Activated CD4-positive, alpha-beta T cell treated with anti-CD3 and anti-CD28 coated beads, Interleukin-2, amount 50 U/mL, for 1 hour (primary cell): ENCODE data around the gene CNNM4.

Experiments
- DNase-seq: peaks from one replicate; pipeline ENCODE4 v3.0.0-alpha.2; 2020

The CNNM4 gene

DNA sequence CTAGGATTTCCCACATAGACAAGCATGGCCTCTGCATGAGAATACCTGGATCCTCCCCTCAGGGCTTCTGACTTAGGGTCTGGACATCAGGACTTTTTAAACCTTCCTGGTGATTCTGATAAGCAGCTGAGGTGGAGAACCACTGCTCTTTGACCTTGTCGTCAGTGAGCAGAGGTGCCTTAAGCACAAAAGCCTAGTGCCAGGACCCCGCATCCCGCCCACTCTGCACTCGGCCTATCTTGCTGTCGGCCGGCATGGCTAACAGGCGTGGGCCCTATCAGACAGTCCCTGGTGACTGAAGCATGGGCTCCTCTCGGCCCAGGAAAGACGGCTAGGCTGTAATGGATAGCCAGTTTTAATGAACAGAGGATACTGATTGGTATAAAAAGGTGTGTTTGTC lies 76.9 kb downstream of the CNNM4 start:
- DNase-seq = no peak

DNA sequence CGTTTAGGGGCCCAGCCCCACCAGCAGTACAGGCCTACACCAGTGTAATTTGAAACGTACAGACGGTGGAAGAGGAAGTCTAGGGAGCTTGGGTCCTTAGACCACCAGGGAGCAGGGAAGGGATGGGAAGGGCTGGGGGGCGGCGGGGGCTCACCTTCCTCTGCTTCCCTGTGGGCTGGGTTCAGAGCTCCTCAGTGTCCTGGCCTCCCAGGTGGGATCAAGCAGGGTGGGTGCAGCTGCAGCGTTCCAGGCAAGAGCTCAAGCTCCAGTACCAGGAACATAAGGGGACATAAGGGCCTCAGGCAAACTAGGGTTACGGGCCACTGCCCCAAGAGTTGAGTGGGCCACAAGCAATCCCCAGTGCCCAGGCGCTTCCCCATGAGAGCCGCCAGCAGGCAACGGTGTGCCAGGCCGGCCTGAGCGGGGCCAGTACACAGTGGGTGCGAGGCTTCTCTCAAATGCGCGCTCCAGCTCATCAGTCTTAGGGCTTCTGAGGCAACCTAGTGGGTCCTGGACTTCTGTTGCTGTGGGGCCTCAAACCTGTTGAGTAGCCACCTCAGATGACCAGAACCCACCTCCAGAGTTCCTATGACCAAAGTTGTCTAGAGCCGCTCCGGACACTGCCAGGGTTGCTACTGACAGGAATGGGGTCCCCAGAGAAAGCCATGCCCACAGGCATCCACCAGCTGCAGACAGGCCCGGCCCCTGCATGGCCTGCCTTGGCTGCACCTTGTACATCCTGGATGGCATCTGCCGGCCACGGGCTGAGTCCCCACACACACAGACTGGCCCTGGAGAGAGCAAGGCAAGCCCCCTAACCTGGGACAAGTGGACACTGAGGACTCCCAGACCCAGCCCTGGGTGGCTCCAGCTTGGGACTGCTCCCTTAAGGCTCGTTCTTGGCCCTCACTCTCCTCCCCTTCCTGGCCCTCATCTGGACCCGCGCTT lies 77.9 kb downstream of the CNNM4 start:
- no peak for DNase-seq

DNA sequence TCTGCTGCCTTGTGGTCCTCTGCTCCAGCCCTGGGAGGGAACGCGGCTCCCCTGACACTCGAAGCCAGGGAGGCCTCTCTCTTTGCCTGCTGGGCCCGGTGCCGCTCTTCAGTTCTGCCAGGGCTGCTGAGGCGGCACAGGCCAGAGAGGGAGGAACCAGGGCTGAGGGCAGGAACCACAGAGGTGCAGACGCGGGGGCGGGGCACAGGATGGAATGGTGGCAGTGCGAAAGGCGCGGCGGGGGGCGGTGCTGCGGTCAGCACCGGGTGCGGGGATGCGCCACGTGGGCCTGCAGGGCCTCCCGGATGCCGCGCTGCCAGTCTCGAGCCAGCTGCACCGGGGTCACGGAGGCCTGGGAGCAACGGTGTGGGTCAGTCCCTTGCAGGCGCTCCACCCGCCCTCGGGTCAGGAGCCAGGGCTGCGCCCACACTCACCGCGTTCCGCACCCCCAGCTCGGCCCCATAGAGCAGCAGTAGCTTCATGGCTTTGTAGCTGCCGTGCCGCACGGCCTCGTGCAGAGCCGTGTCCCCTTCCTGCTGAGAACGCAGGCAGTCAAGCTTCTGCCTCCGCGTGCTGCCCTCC lies 78.7 kb downstream of the CNNM4 start:
- DNase-seq = peak; percentile 78

DNA sequence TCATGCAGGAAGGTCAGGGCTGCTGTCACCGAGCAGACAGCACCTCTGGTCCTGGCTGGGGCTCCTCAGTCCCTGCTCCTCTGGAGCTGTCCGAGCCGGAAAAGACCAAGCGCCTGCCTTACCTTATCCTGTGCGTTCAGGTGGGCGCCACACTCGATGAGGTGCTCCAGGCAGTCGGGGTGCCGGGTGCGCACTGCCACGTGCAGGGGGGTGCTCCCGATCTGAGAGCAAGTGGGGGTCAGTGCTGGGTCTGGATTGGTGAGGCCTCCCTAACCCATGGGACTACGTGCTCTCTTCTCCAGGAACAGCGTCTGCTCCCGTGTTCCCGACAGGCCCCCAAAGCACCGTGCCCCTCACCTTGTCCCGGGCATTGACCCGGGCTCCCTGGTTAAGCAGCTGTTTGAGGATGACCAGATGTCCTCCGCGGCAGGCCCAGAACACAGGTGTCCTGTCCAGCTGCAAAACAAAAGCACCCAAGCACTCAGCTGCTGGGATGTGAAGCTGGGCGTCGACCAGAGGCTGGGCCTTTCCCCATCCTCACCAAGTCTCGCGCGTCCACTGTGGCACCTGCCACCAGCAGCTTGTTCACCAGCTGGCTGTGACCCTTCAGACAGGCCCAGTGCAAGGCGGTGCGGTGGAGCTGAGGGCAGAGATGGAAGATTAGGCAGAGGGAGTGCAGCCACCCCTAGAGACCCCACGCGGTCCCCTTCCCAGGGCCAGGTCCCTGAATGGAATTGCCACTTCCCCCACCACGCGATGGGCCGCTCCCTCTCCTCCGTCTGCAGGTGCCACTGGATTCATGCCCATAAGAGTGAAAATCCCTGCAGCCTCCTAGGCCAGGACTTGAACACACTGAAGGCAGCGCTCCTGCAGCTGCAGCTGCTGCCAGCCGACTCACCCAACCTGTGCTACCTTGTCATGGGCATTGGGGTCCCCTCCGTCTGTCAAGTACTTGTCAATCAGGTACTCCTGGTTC lies 79.5 kb downstream of the CNNM4 start:
- no peak for DNase-seq

DNA sequence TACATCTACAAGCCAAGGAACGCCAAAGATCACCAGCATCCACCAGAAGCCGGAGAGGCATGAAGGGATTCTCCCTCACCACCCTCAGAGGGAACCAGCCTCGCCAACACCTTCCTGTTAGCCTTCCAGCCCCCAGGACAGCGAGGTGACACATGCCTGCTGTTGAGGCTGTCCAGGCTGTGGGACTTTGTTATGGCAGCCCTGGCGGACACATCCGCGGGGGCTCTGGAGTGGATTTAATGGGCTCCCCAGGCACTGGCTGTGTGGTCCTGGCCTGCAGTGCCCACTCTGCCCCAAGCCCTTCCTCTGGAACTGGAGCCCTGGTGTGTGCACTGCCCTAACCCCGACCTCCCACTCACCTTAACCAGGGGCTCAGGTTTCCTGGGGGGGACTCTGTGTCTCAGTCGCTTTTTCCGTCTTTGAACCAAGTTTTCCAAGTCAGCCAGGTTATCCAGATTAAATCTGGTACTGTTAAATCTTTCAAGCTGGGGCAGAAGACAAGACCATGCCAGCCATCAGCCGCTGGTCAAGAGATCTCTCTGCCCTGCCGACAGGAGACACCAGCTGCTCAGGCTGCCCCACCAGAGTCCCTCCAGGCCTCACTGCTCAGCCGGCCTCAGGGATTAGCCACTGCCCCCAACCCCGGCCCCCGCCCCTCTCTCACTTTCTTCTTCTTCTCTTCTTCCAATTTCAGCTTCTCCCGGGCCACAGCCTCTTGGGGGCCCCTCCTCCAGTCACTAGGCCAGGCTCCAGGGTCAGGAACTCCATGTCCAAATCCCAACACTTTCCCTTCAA lies 81.2 kb downstream of the CNNM4 start:
- no peak for DNase-seq

DNA sequence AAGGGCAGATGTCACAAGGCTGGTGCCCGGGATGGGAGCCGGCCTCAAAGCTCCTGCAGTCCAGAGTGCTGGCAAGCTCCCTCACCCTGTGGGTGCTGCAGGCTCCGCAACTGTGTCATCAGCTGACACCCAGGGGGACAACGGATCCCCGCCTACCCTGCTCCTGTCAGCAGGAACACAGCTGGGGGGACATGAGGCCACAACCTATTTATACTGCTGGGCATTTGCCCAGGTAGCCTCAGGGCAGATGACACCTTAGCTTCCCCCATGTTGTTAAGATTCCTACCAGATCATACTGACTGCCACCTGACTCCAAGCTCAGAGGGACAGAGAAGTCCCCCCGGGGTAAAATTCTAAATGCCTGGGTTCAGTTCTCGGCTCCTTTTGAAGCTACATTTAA lies 81.9 kb downstream of the CNNM4 start:
- DNase-seq = no peak

DNA sequence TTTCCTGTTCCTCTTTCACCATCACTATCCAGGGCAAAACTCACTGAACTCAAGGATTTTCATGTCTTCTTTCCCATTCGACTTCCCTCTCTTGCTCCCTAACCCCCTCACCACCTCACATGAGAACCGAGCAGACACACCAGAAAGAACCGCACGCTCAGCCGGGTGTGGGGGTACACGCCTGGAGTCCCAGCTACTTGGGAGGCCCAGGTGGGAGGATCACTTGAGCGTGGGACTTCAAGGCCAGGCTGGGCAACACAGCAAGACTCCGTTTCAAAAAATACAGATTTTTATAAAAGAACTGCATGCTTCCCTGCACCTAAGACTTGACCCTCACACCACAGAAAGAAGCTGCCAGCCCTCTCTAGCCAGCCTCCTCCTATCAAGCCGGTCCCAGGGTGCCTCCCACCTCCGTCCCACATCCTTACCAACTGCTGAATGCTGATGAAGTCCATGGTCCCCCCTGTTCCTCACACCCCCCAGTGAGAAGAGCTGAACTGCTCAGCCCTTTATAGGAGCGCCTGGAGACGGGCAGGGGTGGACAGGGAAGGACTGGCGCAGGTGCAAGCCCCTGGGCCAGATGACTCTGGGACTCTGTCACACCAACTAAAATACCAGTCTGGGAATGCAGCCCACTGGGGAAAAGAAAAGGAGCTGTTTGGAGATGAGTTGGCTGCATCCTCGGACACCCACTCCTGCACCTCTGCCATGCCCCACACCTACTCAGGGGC lies 83.0 kb downstream of the CNNM4 start, which contains the start of gene ANKRD23:
Gene ANKRD23 (minus strand): TSS at position 484 of the 731 bp plus-strand sequence. CDS start 29 bp downstream, at position 455.
- no peak for DNase-seq

DNA sequence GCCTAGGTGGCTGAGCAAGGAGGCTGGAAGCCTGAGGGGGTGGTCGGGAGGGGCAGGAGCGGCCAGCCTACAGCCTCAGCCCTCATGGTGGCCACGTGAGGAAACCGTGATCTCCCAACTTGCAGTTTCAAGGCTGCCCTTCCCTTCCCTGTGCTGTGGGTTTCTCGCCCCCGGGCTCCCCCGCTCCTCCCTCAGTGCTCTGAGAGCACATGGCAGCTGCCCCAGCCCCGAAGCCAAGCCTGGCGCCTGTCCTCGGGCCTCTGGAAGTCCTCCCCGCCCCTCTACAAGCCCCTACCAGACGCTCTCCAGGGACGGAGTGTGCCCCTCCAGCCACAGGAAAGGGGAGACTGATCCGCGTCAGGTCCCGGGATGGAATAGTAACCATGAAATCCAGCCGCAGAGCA lies 83.7 kb downstream of the CNNM4 start:
- DNase-seq = no peak

DNA sequence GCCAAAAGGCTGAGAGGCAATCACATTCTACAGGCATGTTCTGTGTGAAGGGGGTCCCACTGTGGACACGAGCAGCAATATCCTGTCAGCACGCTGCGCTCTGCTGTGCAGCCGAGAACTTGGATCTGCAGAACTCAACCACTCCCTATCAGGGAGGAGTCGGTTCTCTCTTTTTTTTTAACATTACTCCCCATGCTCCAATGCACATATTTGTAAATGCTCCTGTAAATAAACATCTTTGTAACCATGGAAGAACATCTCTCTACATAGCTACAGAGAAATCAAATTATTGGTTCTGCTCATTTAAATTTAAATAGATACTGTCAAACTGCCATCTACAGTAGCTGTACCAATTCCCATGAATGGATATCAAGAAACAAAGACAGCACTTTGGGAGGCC lies 86.1 kb downstream of the CNNM4 start:
- DNase-seq = no peak

DNA sequence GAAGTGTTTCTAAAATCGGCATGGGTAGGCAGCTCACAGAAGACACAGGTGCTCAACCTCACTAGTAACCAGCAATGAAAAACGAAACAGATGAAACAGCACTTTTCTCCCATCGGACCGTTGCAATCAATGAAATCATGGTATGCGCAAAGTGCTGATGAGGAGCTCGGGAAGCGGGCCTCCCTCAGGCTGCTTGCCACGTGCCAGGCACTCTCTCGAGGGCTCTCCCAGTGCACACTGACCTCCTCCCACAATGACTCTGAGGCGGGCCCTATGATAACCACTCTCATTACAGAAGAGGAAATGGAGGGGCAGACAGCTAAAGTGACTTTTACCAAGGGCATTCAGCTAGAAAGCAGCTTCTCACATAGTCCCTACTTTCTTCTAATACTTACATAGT lies 86.9 kb downstream of the CNNM4 start:
- DNase-seq = no peak

DNA sequence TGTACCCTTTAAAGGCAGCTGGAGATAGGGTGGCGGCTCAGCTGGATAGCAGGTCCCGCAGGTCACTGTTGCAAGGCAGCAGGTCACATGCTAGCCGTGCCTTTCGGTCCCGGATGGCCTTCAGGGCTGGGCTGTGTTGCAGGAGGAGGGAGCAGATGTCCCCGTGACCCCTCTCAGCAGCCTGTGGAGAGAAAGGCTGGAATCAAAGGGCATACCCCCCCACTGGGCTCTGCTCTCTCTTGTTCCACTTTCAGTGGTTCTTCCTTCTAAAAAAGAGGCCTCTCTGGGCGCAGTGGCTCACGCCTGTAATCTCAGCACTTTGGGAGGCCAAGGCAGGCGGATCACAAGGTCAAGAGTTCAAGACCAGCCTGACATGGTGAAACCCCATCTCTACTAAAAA lies 87.6 kb downstream of the CNNM4 start:
- no peak for DNase-seq

DNA sequence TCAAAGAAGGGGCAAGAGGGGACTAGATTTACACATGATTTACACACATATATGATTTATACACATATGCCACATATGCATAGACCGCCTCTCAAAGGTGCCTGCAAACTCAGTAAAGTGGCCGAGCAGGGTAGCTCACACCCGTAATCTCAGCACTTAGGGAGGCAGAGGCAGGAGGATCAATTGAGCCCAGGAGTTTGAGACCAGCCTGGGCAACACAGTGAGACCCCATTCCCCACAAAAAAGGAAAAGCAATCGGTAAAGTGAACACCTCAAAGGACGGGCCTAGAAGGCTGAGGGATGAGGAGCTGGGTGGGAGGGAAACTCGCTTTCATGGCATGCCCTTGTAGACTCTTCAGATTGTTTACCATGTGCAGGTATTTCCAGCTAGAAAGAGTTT lies 92.0 kb downstream of the CNNM4 start:
- no peak for DNase-seq

DNA sequence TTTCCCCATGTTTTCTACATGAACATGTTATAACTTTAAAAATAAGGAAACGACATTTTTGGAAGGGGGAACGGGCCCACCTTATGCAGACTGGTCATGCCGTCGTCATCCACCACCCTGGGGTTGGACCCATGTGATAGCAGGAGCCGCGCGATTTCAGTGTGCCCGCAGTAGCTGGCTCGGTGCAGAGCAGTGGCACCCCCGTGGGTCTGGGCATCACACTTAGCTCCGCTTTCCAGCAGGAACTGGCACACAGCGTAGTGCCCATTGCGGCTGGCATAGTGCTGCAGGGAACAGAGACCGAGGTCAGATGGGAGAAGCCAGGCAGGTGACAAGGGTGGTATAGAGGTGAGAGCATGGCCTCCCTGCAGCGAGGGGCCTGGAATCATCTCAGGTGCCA lies 92.6 kb downstream of the CNNM4 start:
- DNase-seq = no peak

DNA sequence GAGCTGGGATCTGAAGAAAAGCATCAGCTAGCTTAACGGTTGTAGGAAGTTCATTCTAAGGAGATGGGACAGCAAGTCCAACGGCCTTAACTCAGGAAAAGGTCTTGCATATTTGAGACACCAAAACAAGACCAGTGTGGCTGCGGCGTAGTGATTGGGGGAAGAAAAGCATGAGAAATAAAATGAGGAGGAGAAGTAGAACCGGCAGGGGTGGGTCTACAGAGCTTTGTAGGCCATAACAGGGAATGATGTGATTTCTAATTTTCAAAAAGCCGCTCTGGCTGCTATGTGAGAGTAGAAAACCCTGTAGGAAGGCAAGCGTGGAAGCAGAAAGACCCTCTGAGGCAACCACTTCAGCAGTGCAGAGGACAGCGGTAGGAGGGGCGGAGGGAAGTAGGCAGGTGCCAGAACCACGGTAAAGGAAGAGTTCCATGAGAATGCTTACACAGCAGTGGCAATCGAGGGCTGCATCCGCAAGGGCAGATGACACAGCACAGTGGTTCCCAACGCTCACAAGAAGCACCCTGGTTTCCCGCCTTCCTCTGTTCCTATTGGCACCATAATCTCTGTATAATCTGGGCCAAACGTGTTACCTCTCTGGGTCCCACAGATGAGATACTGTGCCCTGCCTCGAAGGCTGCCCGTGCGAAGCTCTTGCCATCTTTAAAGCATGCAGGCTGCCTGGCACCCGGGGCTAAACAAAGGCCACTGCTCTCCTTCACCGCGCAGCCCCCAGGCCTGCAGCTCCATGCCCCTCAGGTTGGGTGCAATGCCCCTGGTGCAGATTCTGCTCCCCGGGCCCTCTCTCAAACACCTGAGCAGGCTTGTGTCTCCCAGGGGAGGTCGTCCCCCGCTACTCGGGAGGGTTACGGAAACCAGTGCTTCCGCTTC lies 96.3 kb downstream of the CNNM4 start:
- DNase-seq = no peak

DNA sequence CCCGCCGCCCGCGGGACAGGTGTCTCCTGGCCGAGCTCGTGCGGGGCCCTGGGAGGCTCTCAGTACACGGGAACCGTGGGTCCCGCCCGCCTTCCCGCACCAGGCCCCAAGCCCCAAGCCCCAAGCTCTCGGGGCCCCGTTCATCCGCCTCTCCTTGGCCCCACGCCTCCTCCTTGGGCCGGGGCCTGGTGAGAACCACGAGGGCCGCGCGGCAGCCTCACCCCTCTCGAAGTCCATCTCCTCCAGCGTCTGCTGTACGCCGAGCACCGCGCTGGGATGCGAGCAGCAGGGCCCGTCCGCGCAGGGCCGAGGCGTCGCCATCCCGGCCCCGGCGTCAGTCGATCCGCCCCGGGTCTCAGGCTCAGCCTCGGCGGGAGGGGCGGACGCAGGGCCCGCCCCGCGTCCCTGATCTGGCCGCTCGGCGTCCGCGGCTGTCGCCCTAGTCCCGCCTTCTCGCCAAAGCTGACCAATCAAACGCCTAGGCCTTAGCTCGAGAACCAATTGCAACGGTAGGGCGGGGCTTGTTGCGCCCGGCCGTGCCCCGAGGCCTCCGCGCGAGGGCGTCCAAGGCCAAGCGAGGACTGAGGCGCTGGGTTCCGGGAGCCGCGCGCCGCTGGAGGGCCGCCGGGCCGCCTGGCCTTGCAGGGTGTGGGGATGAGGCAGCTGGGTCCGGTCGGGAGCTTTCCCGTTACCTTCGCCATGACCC lies 97.1 kb downstream of the CNNM4 start, which contains the start of gene ANKRD39:
Gene ANKRD39 (minus strand): TSS at position 350 of the 706 bp plus-strand sequence. CDS start 29 bp downstream, at position 321.
- peak; percentile 97 for DNase-seq

DNA sequence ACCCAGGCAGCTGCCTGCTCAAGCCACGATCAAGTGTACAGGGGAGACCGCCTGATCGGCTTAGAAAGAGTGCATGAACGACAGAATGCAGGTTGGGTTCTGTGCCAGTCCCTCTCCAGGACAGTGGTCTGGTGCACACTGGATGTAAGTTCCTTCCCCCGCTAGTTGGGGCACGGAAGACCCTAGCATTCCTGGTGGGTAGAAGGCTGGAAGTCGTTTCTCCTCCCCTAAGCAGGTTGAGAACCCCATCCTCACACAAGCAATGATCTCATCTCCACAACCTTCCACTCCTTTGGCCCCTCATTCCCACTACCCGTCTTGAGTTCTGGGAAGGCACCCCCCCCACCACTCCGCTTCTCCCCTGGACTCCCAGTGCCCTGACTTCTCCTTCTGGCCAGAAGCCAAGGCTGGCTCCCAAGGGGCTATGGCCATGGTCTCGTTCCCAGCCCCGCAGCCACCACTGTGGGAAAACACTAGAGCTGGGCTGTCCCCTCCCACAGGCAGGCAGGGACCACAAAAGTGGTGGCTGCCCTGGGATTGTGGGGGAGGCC lies 98.5 kb downstream of the CNNM4 start:
- no peak for DNase-seq

DNA sequence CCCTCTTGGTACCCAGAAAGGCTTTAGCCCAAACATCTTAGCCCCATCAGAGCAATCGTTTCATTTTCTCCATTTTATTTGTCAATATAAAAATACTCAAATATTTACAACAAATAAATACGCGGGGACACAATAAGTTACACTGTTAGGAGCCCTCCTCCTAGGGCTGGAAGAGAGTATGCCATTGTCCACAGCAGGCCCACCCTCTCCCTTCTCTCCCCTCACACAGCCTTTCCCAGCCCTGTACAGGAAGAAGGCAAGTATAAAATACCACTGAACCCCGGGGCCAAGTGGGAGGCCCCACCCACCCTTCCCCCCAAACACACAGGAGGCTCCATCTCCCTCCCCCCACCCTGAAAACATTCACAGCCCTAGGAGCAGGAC lies 99.0 kb downstream of the CNNM4 start:
- DNase-seq = no peak

DNA sequence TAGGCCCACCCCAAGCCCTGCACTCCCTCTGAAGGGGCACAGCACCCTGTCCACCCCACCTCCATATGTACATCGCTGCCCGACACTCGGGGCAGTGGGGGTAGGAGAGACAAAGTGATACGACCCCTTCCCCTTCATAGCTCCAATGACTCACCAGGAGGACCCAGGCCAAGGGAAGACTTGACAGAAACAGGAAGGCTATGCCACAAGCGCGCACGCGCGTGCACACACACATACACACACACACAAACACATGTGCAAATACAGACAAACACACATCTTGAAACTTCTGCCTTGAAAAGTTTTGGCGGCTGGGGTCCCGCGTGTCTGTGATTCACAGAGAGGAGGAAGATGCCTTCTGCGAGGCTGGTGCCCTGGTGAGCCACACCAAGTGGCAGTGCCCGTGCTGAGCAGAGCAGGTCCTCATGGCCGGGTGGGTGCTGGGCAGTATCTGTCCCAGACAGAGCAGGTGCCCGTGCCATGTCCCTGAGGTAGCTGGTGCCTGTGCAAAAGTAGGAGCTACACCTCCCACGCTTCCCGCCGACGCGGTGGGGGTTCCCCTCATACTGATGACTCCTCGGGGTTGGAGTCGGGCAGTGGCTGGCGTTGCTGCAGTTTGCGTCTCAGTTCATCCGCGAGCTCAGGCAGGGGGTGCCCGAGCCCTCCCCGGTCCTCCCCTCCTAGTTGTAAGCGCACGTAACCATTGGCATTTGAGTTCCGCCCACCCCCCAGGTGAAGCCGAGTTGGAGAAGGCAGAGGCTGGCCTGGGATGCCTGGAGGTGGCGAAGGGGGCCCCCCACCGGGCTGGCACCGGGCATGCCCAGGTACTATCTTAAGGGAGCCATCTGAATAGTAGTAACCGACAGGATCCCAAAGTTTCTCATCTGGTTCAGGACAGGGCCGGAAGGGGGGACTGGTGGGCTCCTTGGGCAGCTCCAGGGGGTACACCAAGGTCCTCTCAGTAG lies 99.6 kb downstream of the CNNM4 start:
- DNase-seq = peak; percentile 27
